HepG2 (cell line): ENCODE results near the gene RIPK1. TPM values are rescaled to one million over a fixed set of nuclear protein-coding genes. Genes with fewer than 3 reads are reported as not detected.
A peak's percentile ranks its signal among the peaks of the same experiment; 100 is the strongest.

Experiments
- HHEX ChIP-seq: IDR thresholded peaks from 2 replicates; pipeline ENCODE4 v1.6.1; 2016; ENCODE audit warnings: control low read depth
- HMGXB4 ChIP-seq, 2 experiments: sonication (generic) in 1 of 2; formaldehyde crosslinking in 1 of 2; IDR thresholded peaks; 2 replicates each; pipeline versions ENCODE4 v1.4.0 to v1.6.1; 2018 to 2020; ENCODE audit warnings: missing genetic modification reagents in 2 of 2, borderline replicate concordance in 1 of 2, low read depth in 1 of 2, mild to moderate bottlenecking in 1 of 2, missing biosample characterization in 1 of 2
- MXD1 ChIP-seq: sonication (generic); formaldehyde crosslinking; IDR thresholded peaks from 2 replicates; pipeline ENCODE4 v1.4.0; 2020; ENCODE audit warnings: mild to moderate bottlenecking, missing genetic modification reagents
- NBN ChIP-seq: fragments of 450-650 bp; conservative IDR thresholded peaks from 2 replicates; pipeline ENCODE4 v1.6.1; 2017
- NCOA5 ChIP-seq: sonication (generic); formaldehyde crosslinking; IDR thresholded peaks from 2 replicates; pipeline ENCODE4 v1.4.0; 2020; ENCODE audit warnings: missing genetic modification reagents
- NR2F6 ChIP-seq, 2 experiments: IDR thresholded peaks; 2 replicates each; pipeline ENCODE4 v1.6.1; 2016; ENCODE audit warnings: antibody characterized with exemption in 1 of 2, mild to moderate bottlenecking in 1 of 2
- RXRA ChIP-seq: sonication (generic); formaldehyde crosslinking; IDR thresholded peaks from 2 replicates; pipeline ENCODE4 v1.5.1; 2020; ENCODE audit warnings: missing genetic modification reagents
- SNRNP70 ChIP-seq: fragments of 200-400 bp; formaldehyde crosslinking; IDR thresholded peaks from 2 replicates; pipeline ENCODE4 v1.6.1; 2017; ENCODE audit warnings: mild to moderate bottlenecking, low read depth, low read length, moderate library complexity
- ZNF18 ChIP-seq: sonication (generic); formaldehyde crosslinking; IDR thresholded peaks from 2 replicates; pipeline ENCODE4 v1.8.0; 2022; ENCODE audit warnings: mild to moderate bottlenecking, missing genetic modification reagents; ENCODE audit not compliant: insufficient replicate concordance
- ZNF318 ChIP-seq: sonication (generic); formaldehyde crosslinking; IDR thresholded peaks from 2 replicates; pipeline ENCODE4 v1.4.0; 2020; ENCODE audit warnings: mild to moderate bottlenecking, missing genetic modification reagents
- ZNF382 ChIP-seq: sonication (generic); formaldehyde crosslinking; IDR thresholded peaks from 2 replicates; pipeline ENCODE4 v1.5.0; 2020; ENCODE audit warnings: missing genetic modification reagents, mild to moderate bottlenecking, borderline replicate concordance
- ZNF572 ChIP-seq: sonication (generic); formaldehyde crosslinking; IDR thresholded peaks from 2 replicates; pipeline ENCODE4 v1.5.1; 2020; ENCODE audit warnings: mild to moderate bottlenecking, missing genetic modification reagents
- polyA plus RNA-seq, 8 experiments: library from polyadenylated mRNA; depleted of rRNA in 3 of 8; stranded (reverse) in 7 of 8; unstranded in 1 of 8; fragments of >200 nt; fragmentation: Illumina TruSeq in 4 of 8; extraction: Trizol in 4 of 8; gene quantifications; 2 replicates each; pipeline versions ENCODE4 v1.2.1 to v1.2.3, GENCODE V29; 2011 to 2016; ENCODE audit warnings: low read depth in 4 of 8, missing spikeins in 1 of 8, mixed read lengths in 1 of 8; ENCODE audit not compliant: insufficient read depth in 1 of 8
- total RNA-seq, 5 experiments: library from RNA; depleted of rRNA; stranded (reverse); fragments of >200 nt; fragmentation: Illumina TruSeq; extraction: Trizol; gene quantifications; 2 replicates each; pipeline ENCODE4 v1.2.3, GENCODE V29; 2016; ENCODE audit warnings: low read depth in 1 of 5

RIPK1 gene
- total and polyA plus RNA-seq, 2 of the 13 experiments (the other 11 are each of a cell fraction or from before 2014, with no cell fraction given), result 9.0 to 10.3 TPM

- TF ChIP-seq ZNF18, result peak; percentile 98
- no peak for TF ChIP-seq ZNF572 (CRISPR knock-in tag)
- TF ChIP-seq ZNF382 (CRISPR knock-in tag), result no peak
- peak; percentile 37; the same call in 1 of the 2 replicates for TF ChIP-seq NR2F6 (IDR thresholded peaks at IDR 0.05)
- peak; percentile 83 for TF ChIP-seq NR2F6 (CRISPR knock-in tag; IDR thresholded peaks at IDR 0.05)
- TF ChIP-seq MXD1 (CRISPR knock-in tag), result no peak; the same call in 1 of the 2 replicates
- TF ChIP-seq SNRNP70, result no peak
- TF ChIP-seq NCOA5 (CRISPR knock-in tag), result no peak
- no peak for TF ChIP-seq NBN
- peak; percentile 95 for TF ChIP-seq RXRA
- no peak for TF ChIP-seq ZNF318 (CRISPR knock-in tag)
- TF ChIP-seq HMGXB4 (CRISPR knock-in tag; IDR thresholded peaks at IDR 0.05; ENCODE audit: borderline replicate concordance in 1 of 2, low read depth in 1 of 2), result peak; percentile 26 to 74; a peak in 1 of 4 replicates
- no peak for TF ChIP-seq HHEX (CRISPR knock-in tag)
Observed at GRCh38 chr6:3139090-3139903, 71.0 kb downstream of the RIPK1 start (continued).
